Prostate gland (tissue), 2 donors: ENCODE results near the gene ZMYND19. TPM values are rescaled to one million over a fixed set of nuclear protein-coding genes. Genes with fewer than 3 reads are reported as not detected.

Source experiments
- DNase-seq: peaks from one replicate; pipeline ENCODE4 v3.0.0-alpha.2; 2019; ENCODE audit warnings: low spot score
- H3K27ac ChIP-seq, 2 donors: fragments of 200-600 bp; sonication (generic); 2 replicates each; pipeline ENCODE4 v1.5.1; 2017 to 2019
- H3K27me3 ChIP-seq: fragments of 200-600 bp; sonication (generic); replicated peaks from 2 replicates; pipeline ENCODE4 v1.5.1; 2019; ENCODE audit not compliant: insufficient read depth
- H3K36me3 ChIP-seq, 2 donors: fragments of 200-600 bp; sonication (generic); 1 replicate in 1 of 2; 2 replicates in 1 of 2; pipeline versions ENCODE4 v1.5.1 to v1.8.1; 2017 to 2019
- H3K4me1 ChIP-seq: fragments of 200-600 bp; sonication (generic); replicated peaks from 2 replicates; pipeline ENCODE4 v1.5.1; 2019
- H3K4me3 ChIP-seq, 2 donors: fragments of 200-600 bp; sonication (generic); 2 replicates each; pipeline ENCODE4 v1.5.1; 2017 to 2019
- H3K9me3 ChIP-seq: fragments of 200-600 bp; sonication (generic); 2 replicates; pipeline ENCODE4 v1.5.1; 2017
- CTCF ChIP-seq, 4 experiments: fragments of 200-600 bp in 2 of 4; fragments of 450-650 bp in 2 of 4; sonication (generic) in 2 of 4; IDR thresholded peaks; 1 replicate in 3 of 4; 2 replicates in 1 of 4; pipeline ENCODE4 v1.5.1; 2016 to 2019; ENCODE audit warnings: antibody characterized with exemption in 4 of 4, mild to moderate bottlenecking in 2 of 4, moderate library complexity in 2 of 4
- POLR2A ChIP-seq: fragments of 450-650 bp; IDR thresholded peaks from one replicate; pipeline ENCODE4 v1.6.1; 2016; ENCODE audit warnings: antibody characterized with exemption, mild to moderate bottlenecking
- POLR2AphosphoS5 ChIP-seq: sonication (generic); formaldehyde crosslinking; IDR thresholded peaks from one replicate; pipeline ENCODE4 v1.6.1; 2017; ENCODE audit warnings: antibody characterized with exemption
- WGBS: methylation state at CpG from one replicate; pipeline ENCODE4 v1.1.5; 2018; 5-methylcytosine and 5-hydroxymethylcytosine counted together
- intact Hi-C: fragments of 100-400 bp; cut with DNase I; formaldehyde crosslinking; loops from one replicate; pipeline ENCODE4 v1.14.2; 2022
- total RNA-seq, 2 donors: library from RNA; depleted of rRNA; stranded (reverse); fragments of >200 nt; gene quantifications; one replicate each; pipeline ENCODE4 v1.1.0, GENCODE V29; 2016

ZMYND19 gene
- total RNA-seq, 2 donors from 2014 or later: 20.8 to 34.8 TPM

- Histone ChIP-seq H3K4me1 (peaks cover 33% of the 10 kb centered on the region), H3K36me3 (peaks cover 0 to 6% of the 10 kb centered on the region in 2 donors)
These were observed 23.6 kb upstream of the ZMYND19 start for GRCh38 chr9:137613738-137614523.

GRCh38 chr9:137613259-137613658 lies 22.9 kb upstream of the ZMYND19 start:
- no peaks in the 10 kb centered on the region for H3K9me3 ChIP-seq
- H3K4me3 ChIP-seq: no peak overlapping the region
- peaks cover 0 to 6% of the 10 kb centered on the region in 2 donors for H3K36me3 ChIP-seq
- DNase-seq: no peak
- TF ChIP-seq CTCF (IDR thresholded peaks at IDR 0.05): no peak
- no peak for TF ChIP-seq POLR2AphosphoS5
- no peak for TF ChIP-seq POLR2A
- no peaks in the 10 kb centered on the region for H3K27me3 ChIP-seq
- 72% methylated on average over 5 of the region's 5 CpGs for WGBS
- intact Hi-C loops: no loop called here
- H3K4me1 ChIP-seq: peaks cover 35% of the 10 kb centered on the region
- peak overlapping the region; percentile 87 to 88 for H3K27ac ChIP-seq

More at GRCh38 chr9:137613738-137614523, 23.6 kb upstream of the ZMYND19 start:
- intact Hi-C loops: no loop called here
- TF ChIP-seq CTCF (IDR thresholded peaks at IDR 0.05) (no peak), POLR2A (no peak), POLR2AphosphoS5 (no peak)
- H3K9me3 ChIP-seq: no peaks in the 10 kb centered on the region
- no peaks in the 10 kb centered on the region for H3K27me3 ChIP-seq
- no peak for DNase-seq
- H3K4me3 ChIP-seq: no peak overlapping the region
- peak overlapping the region; percentile 87 to 88 for H3K27ac ChIP-seq
- WGBS: 90% methylated on average over 26 of the region's 27 CpGs

- Histone ChIP-seq H3K27ac (peak overlapping the region; percentile 87 to 88), H3K36me3 (peaks cover 0 to 6% of the 10 kb centered on the region in 2 donors), H3K9me3 (no peaks in the 10 kb centered on the region), H3K4me1 (peaks cover 36% of the 10 kb centered on the region), H3K27me3 (no peaks in the 10 kb centered on the region), H3K4me3 (peak overlapping the region in 1 of 2 donors; percentile 11)
- WGBS: 60% methylated on average over 6 of the region's 8 CpGs
- no peak for TF ChIP-seq POLR2AphosphoS5
- TF ChIP-seq POLR2A: no peak
- TF ChIP-seq CTCF (IDR thresholded peaks at IDR 0.05): no peak
- no peak for DNase-seq
- intact Hi-C loops: no loop called here
These were observed 22.4 kb upstream of the ZMYND19 start for GRCh38 chr9:137612741-137613142.

- Histone ChIP-seq H3K9me3 (no peaks in the 10 kb centered on the region), H3K36me3 (peaks cover 0 to 6% of the 10 kb centered on the region in 2 donors), H3K27me3 (no peaks in the 10 kb centered on the region), H3K4me1 (peaks cover 31% of the 10 kb centered on the region), H3K4me3 (peak overlapping the region in 1 of 2 donors; percentile 11), H3K27ac (peak overlapping the region; percentile 87 to 88)
- peak; percentile 98 for DNase-seq
- TF ChIP-seq CTCF (IDR thresholded peaks at IDR 0.05): peak in 1 of 4 experiments; percentile 18
- TF ChIP-seq POLR2AphosphoS5: peak; percentile 95
- peak; percentile 73 for TF ChIP-seq POLR2A
- intact Hi-C loops: no loop called here
- 33% methylated on average over 17 of the region's 21 CpGs for WGBS
These were observed 21.6 kb upstream of the ZMYND19 start for GRCh38 chr9:137611623-137612609.
